GM12878 (cell line): ENCODE measurements around the gene SLC26A11. TPM values are rescaled to one million over a fixed set of nuclear protein-coding genes. Genes with fewer than 3 reads are reported as not detected.

Experiments
- BCL11A ChIP-seq: IDR thresholded peaks from 2 replicates; pipeline ENCODE4 v1.6.1; 2011; ENCODE audit warnings: low read depth, low read length
- BMI1 ChIP-seq: fragments of 450-650 bp; IDR thresholded peaks from 2 replicates; pipeline ENCODE4 v1.6.1; 2016; ENCODE audit warnings: mild to moderate bottlenecking, moderate library complexity, borderline replicate concordance
- CBX3 ChIP-seq: fragments of 200-600 bp; sonication (generic); IDR thresholded peaks from 2 replicates; pipeline ENCODE4 v1.6.1; 2016; ENCODE audit warnings: low read depth, borderline replicate concordance
- CEBPZ ChIP-seq: fragments of 150-350 bp; IDR thresholded peaks from 2 replicates; pipeline ENCODE4 v1.6.1; 2016; ENCODE audit warnings: low read depth, low read length
- FOXK2 ChIP-seq: fragments of 450-650 bp; IDR thresholded peaks from 2 replicates; pipeline ENCODE4 v1.6.1; 2017; ENCODE audit warnings: mild to moderate bottlenecking, moderate library complexity
- FOXM1 ChIP-seq: IDR thresholded peaks from 2 replicates; pipeline ENCODE4 v1.6.1; 2012; ENCODE audit warnings: low read depth, mild to moderate bottlenecking, inconsistent platforms, low read length, moderate library complexity
- HSF1 ChIP-seq: fragments of 150-350 bp; IDR thresholded peaks from 2 replicates; pipeline ENCODE4 v1.6.1; 2014; ENCODE audit warnings: mild to moderate bottlenecking, low read depth, low read length
- IRF4 ChIP-seq: IDR thresholded peaks from 2 replicates; pipeline ENCODE4 v1.6.1; 2011; ENCODE audit warnings: low read depth, low read length
- MAX ChIP-seq: IDR thresholded peaks from 2 replicates; pipeline ENCODE4 v1.6.1; 2012; ENCODE audit warnings: low read depth, low read length, improper control_type of control experiment
- MEF2A ChIP-seq: IDR thresholded peaks from 2 replicates; pipeline ENCODE4 v1.6.1; 2011; ENCODE audit warnings: low read depth, mild to moderate bottlenecking, low read length, moderate library complexity; ENCODE audit not compliant: insufficient read depth
- MEF2B ChIP-seq: fragments of 450-650 bp; IDR thresholded peaks from 2 replicates; pipeline ENCODE4 v1.6.1; 2018; ENCODE audit warnings: mild to moderate bottlenecking, moderate library complexity; ENCODE audit not compliant: partially characterized antibody, poor library complexity, severe bottlenecking
- MTA3 ChIP-seq: IDR thresholded peaks from 2 replicates; pipeline ENCODE4 v1.6.1; 2012; ENCODE audit warnings: low read length, inconsistent platforms, borderline replicate concordance
- NR2F1 ChIP-seq: fragments of 450-650 bp; conservative IDR thresholded peaks from 2 replicates; pipeline ENCODE4 v1.6.1; 2017; ENCODE audit warnings: mild to moderate bottlenecking
- POU2F2 ChIP-seq: IDR thresholded peaks from 3 replicates; pipeline ENCODE4 v1.6.1; 2011; ENCODE audit warnings: low read depth, mild to moderate bottlenecking, low read length, borderline replicate concordance
- REST ChIP-seq: IDR thresholded peaks from 2 replicates; pipeline ENCODE4 v1.6.1; 2012; ENCODE audit warnings: mild to moderate bottlenecking, low read depth, low read length
- RFX5 ChIP-seq: IDR thresholded peaks from 2 replicates; pipeline ENCODE4 v1.6.1; 2011; ENCODE audit warnings: low read depth, low read length, improper control_type of control experiment
- SMC3 ChIP-seq: IDR thresholded peaks from 2 replicates; pipeline ENCODE4 v1.6.1; 2011; ENCODE audit warnings: low read length, improper control_type of control experiment, borderline replicate concordance
- SREBF2 ChIP-seq: IDR thresholded peaks from 2 replicates; pipeline ENCODE4 v1.6.1; 2012; ENCODE audit warnings: mild to moderate bottlenecking, low read length
- YBX1 ChIP-seq: fragments of 450-650 bp; IDR thresholded peaks from 2 replicates; pipeline ENCODE4 v1.6.1; 2016; ENCODE audit warnings: antibody characterized with exemption
- ZNF217 ChIP-seq: fragments of 450-650 bp; IDR thresholded peaks from 2 replicates; pipeline ENCODE4 v1.6.1; 2017; ENCODE audit warnings: antibody characterized with exemption, mild to moderate bottlenecking
- polyA plus RNA-seq, 11 experiments: library from polyadenylated mRNA; depleted of rRNA in 4 of 11; unstranded in 6 of 11; stranded (reverse) in 5 of 11; fragments of >200 nt; fragmentation: Nextera tagmentation in 4 of 11; fragmentation: Illumina TruSeq in 1 of 11; extraction: Ambion mirVana in 4 of 11; extraction: Trizol in 1 of 11; gene quantifications; 1 replicate in 1 of 11; 2 replicates in 10 of 11; pipeline versions ENCODE4 v1.2.1 to v1.2.3, GENCODE V29; 2011 to 2016; ENCODE audit warnings: inconsistent platforms in 2 of 11, missing spikeins in 2 of 11, low read depth in 1 of 11
- total RNA-seq, 4 experiments: library from RNA; depleted of rRNA in 3 of 4; stranded (reverse); fragments of >200 nt in 3 of 4; fragmentation: Illumina TruSeq in 1 of 4; extraction: Trizol in 1 of 4; gene quantifications; 2 replicates each; pipeline versions ENCODE4 v1.2.1 to v1.2.3, GENCODE V29; 2013 to 2021
- TF ChIP-seq, protein P1 (sequence below): fragments of 450-650 bp; IDR thresholded peaks from 2 replicates; pipeline ENCODE4 v1.6.1; 2017; ENCODE audit warnings: borderline replicate concordance

SLC26A11 gene
- total and polyA plus RNA-seq, 10 of the 15 experiments (the other 5 are each of a cell fraction or from before 2014, with no cell fraction given): 0.05 to 4.1 (median 1.2) TPM; not detected in 1

GRCh38 chr17:80219013-80219762 lies 1.0 kb upstream of the SLC26A11 start (continued):
- TF ChIP-seq CEBPZ: no peak
- TF ChIP-seq POU2F2: no peak
- no peak for TF ChIP-seq MTA3
- TF ChIP-seq BMI1: no peak
- no peak for TF ChIP-seq RFX5
- no peak for TF ChIP-seq CBX3
- TF ChIP-seq FOXM1: no peak
- TF ChIP-seq IRF4: no peak
- TF ChIP-seq NR2F1: peak; percentile 30
- no peak for TF ChIP-seq FOXK2
- TF ChIP-seq YBX1: no peak
- no peak for TF ChIP-seq REST
- no peak for TF ChIP-seq SREBF2
- TF ChIP-seq HSF1: no peak
- TF ChIP-seq BCL11A: 0 out of 2 replicates have a peak, but pooled peaks have one; percentile 35
- TF ChIP-seq SMC3: no peak
- 0 out of 2 replicates have a peak, but pooled peaks have one; percentile 48 for TF ChIP-seq MAX
- TF ChIP-seq, protein P1, sequence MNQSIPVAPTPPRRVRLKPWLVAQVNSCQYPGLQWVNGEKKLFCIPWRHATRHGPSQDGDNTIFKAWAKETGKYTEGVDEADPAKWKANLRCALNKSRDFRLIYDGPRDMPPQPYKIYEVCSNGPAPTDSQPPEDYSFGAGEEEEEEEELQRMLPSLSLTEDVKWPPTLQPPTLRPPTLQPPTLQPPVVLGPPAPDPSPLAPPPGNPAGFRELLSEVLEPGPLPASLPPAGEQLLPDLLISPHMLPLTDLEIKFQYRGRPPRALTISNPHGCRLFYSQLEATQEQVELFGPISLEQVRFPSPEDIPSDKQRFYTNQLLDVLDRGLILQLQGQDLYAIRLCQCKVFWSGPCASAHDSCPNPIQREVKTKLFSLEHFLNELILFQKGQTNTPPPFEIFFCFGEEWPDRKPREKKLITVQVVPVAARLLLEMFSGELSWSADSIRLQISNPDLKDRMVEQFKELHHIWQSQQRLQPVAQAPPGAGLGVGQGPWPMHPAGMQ: no peak
- TF ChIP-seq MEF2B: no peak
- TF ChIP-seq MEF2A: no peak
- TF ChIP-seq ZNF217: no peak
